ENCODE data around the gene ZNG1B. TPM values are rescaled to one million over a fixed set of nuclear protein-coding genes. Genes with fewer than 3 reads are reported as not detected.
"Not testable (repeated sequence)": the region's sequence is repeated elsewhere in the genome, so short reads cannot be mapped to it uniquely, and the experiment has no call there.

ZNG1B gene
- total RNA-seq, 2 donors from 2014 or later, result 36.6 to 47.7 TPM

- peak; percentile 84 to 85 for ATAC-seq
- not testable (repeated sequence) for H3K36me3 Mint-ChIP-seq; DNase-seq (ENCODE audit: low spot score); H3K27me3 Mint-ChIP-seq; H3K27ac Mint-ChIP-seq; H3K4me3 Mint-ChIP-seq; H3K9me3 Mint-ChIP-seq; H3K4me1 Mint-ChIP-seq (ENCODE audit: low read depth in 2 of 2)
Measured at GRCh38 chr2:113517025-113517424, 79.5 kb downstream of the ZNG1B start.

- not testable (repeated sequence) for H3K4me1 Mint-ChIP-seq (ENCODE audit: low read depth in 2 of 2); H3K27ac Mint-ChIP-seq; H3K27me3 Mint-ChIP-seq; H3K9me3 Mint-ChIP-seq; DNase-seq (ENCODE audit: low spot score); H3K36me3 Mint-ChIP-seq; H3K4me3 Mint-ChIP-seq
- peak in 1 of 2 donors; percentile 9 for ATAC-seq
Measured at GRCh38 chr2:113520837-113521236, 83.3 kb downstream of the ZNG1B start.

GRCh38 chr2:113521492-113521891 is 84.0 kb downstream of the ZNG1B start:
- H3K4me3 Mint-ChIP-seq; H3K27me3 Mint-ChIP-seq; H3K27ac Mint-ChIP-seq; ATAC-seq; H3K9me3 Mint-ChIP-seq; H3K4me1 Mint-ChIP-seq (ENCODE audit: low read depth in 2 of 2); H3K36me3 Mint-ChIP-seq; DNase-seq (ENCODE audit: low spot score): not testable (repeated sequence)

GRCh38 chr2:113524986-113525385 is 87.5 kb downstream of the ZNG1B start:
- H3K4me1 Mint-ChIP-seq (ENCODE audit: low read depth in 2 of 2); H3K4me3 Mint-ChIP-seq; DNase-seq (ENCODE audit: low spot score); H3K27me3 Mint-ChIP-seq; H3K36me3 Mint-ChIP-seq; H3K9me3 Mint-ChIP-seq; ATAC-seq; H3K27ac Mint-ChIP-seq: not testable (repeated sequence)

GRCh38 chr2:113527350-113528045 is 90.0 kb downstream of the ZNG1B start:
- not testable (repeated sequence) for H3K27me3 Mint-ChIP-seq; H3K9me3 Mint-ChIP-seq; DNase-seq (ENCODE audit: low spot score); H3K36me3 Mint-ChIP-seq; H3K27ac Mint-ChIP-seq; H3K4me3 Mint-ChIP-seq; H3K4me1 Mint-ChIP-seq (ENCODE audit: low read depth in 2 of 2)
- peak; percentile 78 to 84 for ATAC-seq

- not testable (repeated sequence) for H3K9me3 Mint-ChIP-seq; H3K36me3 Mint-ChIP-seq; H3K27ac Mint-ChIP-seq; ATAC-seq; DNase-seq (ENCODE audit: low spot score); H3K27me3 Mint-ChIP-seq; H3K4me1 Mint-ChIP-seq (ENCODE audit: low read depth in 2 of 2); H3K4me3 Mint-ChIP-seq
Measured at GRCh38 chr2:113528126-113528525, 90.6 kb downstream of the ZNG1B start.

GRCh38 chr2:113528904-113529303 is 91.4 kb downstream of the ZNG1B start:
- DNase-seq (ENCODE audit: low spot score); H3K4me3 Mint-ChIP-seq; H3K9me3 Mint-ChIP-seq; H3K27me3 Mint-ChIP-seq; H3K36me3 Mint-ChIP-seq; ATAC-seq; H3K4me1 Mint-ChIP-seq (ENCODE audit: low read depth in 2 of 2); H3K27ac Mint-ChIP-seq: not testable (repeated sequence)

- not testable (repeated sequence) for H3K27me3 Mint-ChIP-seq; DNase-seq (ENCODE audit: low spot score); H3K27ac Mint-ChIP-seq; H3K4me1 Mint-ChIP-seq (ENCODE audit: low read depth in 2 of 2); ATAC-seq; H3K4me3 Mint-ChIP-seq; H3K36me3 Mint-ChIP-seq; H3K9me3 Mint-ChIP-seq
Measured at GRCh38 chr2:113532991-113533390, 95.5 kb downstream of the ZNG1B start.

- not testable (repeated sequence) for H3K4me1 Mint-ChIP-seq (ENCODE audit: low read depth in 2 of 2); H3K9me3 Mint-ChIP-seq; ATAC-seq
Measured at GRCh38 chr2:113536573-113536972, 99.1 kb downstream of the ZNG1B start.

GRCh38 chr2:113540834-113541203 is 103.3 kb downstream of the ZNG1B start:
- not testable (repeated sequence) for H3K27me3 Mint-ChIP-seq; H3K36me3 Mint-ChIP-seq; DNase-seq (ENCODE audit: low spot score); ATAC-seq; H3K27ac Mint-ChIP-seq; H3K4me1 Mint-ChIP-seq (ENCODE audit: low read depth in 2 of 2); H3K9me3 Mint-ChIP-seq
- H3K4me3 Mint-ChIP-seq, result peak overlapping the region; percentile 54

More at GRCh38 chr2:113536573-113536972, 99.1 kb downstream of the ZNG1B start:
- not testable (repeated sequence) for H3K27ac Mint-ChIP-seq; H3K36me3 Mint-ChIP-seq; DNase-seq (ENCODE audit: low spot score); H3K27me3 Mint-ChIP-seq; H3K4me3 Mint-ChIP-seq

GRCh38 chr2:113541204-113541975 is 103.9 kb downstream of the ZNG1B start:
- H3K27me3 Mint-ChIP-seq; H3K4me1 Mint-ChIP-seq (ENCODE audit: low read depth in 2 of 2); H3K36me3 Mint-ChIP-seq; H3K27ac Mint-ChIP-seq; H3K9me3 Mint-ChIP-seq: not testable (repeated sequence)
- DNase-seq (ENCODE audit: low spot score), result peak; percentile 60
- ATAC-seq, result peak; percentile 53 to 74
- H3K4me3 Mint-ChIP-seq, result peak overlapping the region; percentile 54

- H3K4me3 Mint-ChIP-seq, result peak overlapping the region; percentile 79
- H3K9me3 Mint-ChIP-seq; H3K4me1 Mint-ChIP-seq (ENCODE audit: low read depth in 2 of 2); H3K27ac Mint-ChIP-seq; H3K27me3 Mint-ChIP-seq; DNase-seq (ENCODE audit: low spot score); H3K36me3 Mint-ChIP-seq: not testable (repeated sequence)
- peak; percentile 54 to 73 for ATAC-seq
Measured at GRCh38 chr2:113541976-113542485, 104.5 kb downstream of the ZNG1B start.

- H3K27me3 Mint-ChIP-seq; H3K36me3 Mint-ChIP-seq; H3K9me3 Mint-ChIP-seq; H3K4me1 Mint-ChIP-seq (ENCODE audit: low read depth in 2 of 2); DNase-seq (ENCODE audit: low spot score); ATAC-seq; H3K27ac Mint-ChIP-seq: not testable (repeated sequence)
- H3K4me3 Mint-ChIP-seq, result peak overlapping the region; percentile 79
Measured at GRCh38 chr2:113542529-113542928, 105.0 kb downstream of the ZNG1B start.

All from natural killer cell treated with Interleukin-12 subunit alpha and Interleukin-12 subunit beta and Interleukin-15 and Interleukin-18, amount 100 ng/mL, for 72 hours (primary cell).